DMS153 treated with DMSO at 0.1 percent for 48 hours (cell line): ENCODE data around the gene SYNGR2.
A peak's percentile ranks its signal among the peaks of the same experiment; 100 is the strongest.
"Not testable (repeated sequence)": the region's sequence is repeated elsewhere in the genome, so short reads cannot be mapped to it uniquely, and the experiment has no call there.

Experiments
- DNase-seq: peaks from one replicate; lab custom pipeline; 2025; ENCODE audit not compliant: unreplicated experiment; lab: John Stamatoyannopoulos, UW

SYNGR2 gene

GRCh38 chr17:78170692-78171590 is 2.6 kb downstream of the SYNGR2 start:
- DNase-seq: no peak

- not testable (repeated sequence) for DNase-seq
Observed at GRCh38 chr17:78171591-78172248, 3.3 kb downstream of the SYNGR2 start.

GRCh38 chr17:78172249-78173051 is 4.1 kb downstream of the SYNGR2 start:
- DNase-seq: peak; percentile 25

- DNase-seq: no peak
Observed at GRCh38 chr17:78173097-78173715, 4.8 kb downstream of the SYNGR2 start.

- peak; percentile 45 for DNase-seq
Observed at GRCh38 chr17:78174346-78174869, 6.0 kb downstream of the SYNGR2 start.

- peak; percentile 56 for DNase-seq
Observed at GRCh38 chr17:78174870-78175642, 6.7 kb downstream of the SYNGR2 start.

- no peak for DNase-seq
Observed at GRCh38 chr17:78175643-78175981, 7.2 kb downstream of the SYNGR2 start.

GRCh38 chr17:78176548-78177025 is 8.2 kb downstream of the SYNGR2 start:
- DNase-seq: no peak

- DNase-seq: no peak
Observed at GRCh38 chr17:78179372-78179771, 11.0 kb downstream of the SYNGR2 start.

GRCh38 chr17:78180083-78180482 is 11.7 kb downstream of the SYNGR2 start:
- no peak for DNase-seq

- no peak for DNase-seq
Observed at GRCh38 chr17:78180508-78180907, 12.1 kb downstream of the SYNGR2 start.

- no peak for DNase-seq
Observed at GRCh38 chr17:78182504-78182903, 14.1 kb downstream of the SYNGR2 start.

GRCh38 chr17:78183916-78184315 is 15.5 kb downstream of the SYNGR2 start:
- DNase-seq: no peak

GRCh38 chr17:78184351-78184750 is 16.0 kb downstream of the SYNGR2 start:
- no peak for DNase-seq

- DNase-seq: no peak
Observed at GRCh38 chr17:78184868-78185267, 16.5 kb downstream of the SYNGR2 start.

GRCh38 chr17:78185981-78186691 is 17.8 kb downstream of the SYNGR2 start:
- no peak for DNase-seq

GRCh38 chr17:78186692-78187595 is 18.6 kb downstream of the SYNGR2 start, which contains the start of the genes AFMID and TK1:
Gene AFMID, plus strand, starts transcription at chr17:78187362. Its CDS starts 9 bp downstream, at chr17:78187371.
Gene TK1, minus strand, starts transcription at chr17:78187052. Its CDS starts 58 bp downstream, at chr17:78186994.
- DNase-seq: peak; percentile 96

GRCh38 chr17:78196716-78197115 is 28.3 kb downstream of the SYNGR2 start:
- DNase-seq: no peak
